NB4 (cell line): ENCODE measurements around the gene SCD5.

Experiments
- DNase-seq: peaks from one replicate; pipeline ENCODE4 v3.0.0; 2010; ENCODE audit warnings: low read depth
- H3K4me3 ChIP-seq: one replicate; pipeline ENCODE4 v1.5.1; 2011; ENCODE audit warnings: mild to moderate bottlenecking, low read depth, low read length, moderate library complexity
- CTCF ChIP-seq: IDR thresholded peaks from one replicate; pipeline ENCODE4 v1.5.1; 2012; ENCODE audit warnings: low read depth, low read length
- MAX ChIP-seq: IDR thresholded peaks from 2 replicates; pipeline ENCODE4 v1.6.1; 2011; ENCODE audit warnings: low read depth, low read length
- MYC ChIP-seq: IDR thresholded peaks from 2 replicates; pipeline ENCODE4 v1.6.1; 2011; ENCODE audit warnings: low read depth, low read length
- POLR2A ChIP-seq: IDR thresholded peaks from 2 replicates; pipeline ENCODE4 v1.6.1; 2011; ENCODE audit warnings: mild to moderate bottlenecking; ENCODE audit not compliant: insufficient read length; ENCODE audit errors: extremely low read depth

Gene SCD5

GRCh38 chr4:82594456-82594855, 204.1 kb downstream of the SCD5 start:
- no peak for TF ChIP-seq POLR2A
- TF ChIP-seq MAX: no peak
- no peak for TF ChIP-seq MYC
- no peak for TF ChIP-seq CTCF
- DNase-seq: no peak

GRCh38 chr4:82593411-82593810, 205.2 kb downstream of the SCD5 start:
- no peak overlapping the region for H3K4me3 ChIP-seq
- no peak for TF ChIP-seq MYC
- TF ChIP-seq MAX: no peak
- no peak for TF ChIP-seq CTCF
- no peak for TF ChIP-seq POLR2A
- no peak for DNase-seq

More at GRCh38 chr4:82594456-82594855, 204.1 kb downstream of the SCD5 start:
- H3K4me3 ChIP-seq: no peak overlapping the region

- no peak for DNase-seq
- TF ChIP-seq CTCF: no peak
- TF ChIP-seq MYC: no peak
- TF ChIP-seq MAX: no peak
- TF ChIP-seq POLR2A: no peak
- H3K4me3 ChIP-seq: no peak overlapping the region
Measured at GRCh38 chr4:82592639-82593038, 206.0 kb downstream of the SCD5 start.

- no peak overlapping the region for H3K4me3 ChIP-seq
- TF ChIP-seq MYC (no peak), CTCF (no peak), POLR2A (no peak), MAX (no peak)
- DNase-seq: no peak
Measured at GRCh38 chr4:82591592-82591991, 207.0 kb downstream of the SCD5 start.

GRCh38 chr4:82589756-82590155, 208.8 kb downstream of the SCD5 start:
- no peak for DNase-seq
- H3K4me3 ChIP-seq: no peak overlapping the region
- no peak for TF ChIP-seq MYC
- TF ChIP-seq MAX: no peak
- TF ChIP-seq POLR2A: no peak
- no peak for TF ChIP-seq CTCF

- no peak overlapping the region for H3K4me3 ChIP-seq
- no peak for DNase-seq
- TF ChIP-seq CTCF: no peak
- no peak for TF ChIP-seq POLR2A
- TF ChIP-seq MAX: no peak
- no peak for TF ChIP-seq MYC
Measured at GRCh38 chr4:82588771-82589270, 209.8 kb downstream of the SCD5 start.
